AG04450 (cell line): ENCODE measurements around the gene UXT. TPM values are rescaled to one million over a fixed set of nuclear protein-coding genes. Genes with fewer than 3 reads are reported as not detected.
"Not testable (repeated sequence)": the region's sequence is repeated elsewhere in the genome, so short reads cannot be mapped to it uniquely, and the experiment has no call there.

ENCODE experiments used
- CTCF ChIA-PET: fragments of 300-600, 350-600 bp; formaldehyde crosslinking; extraction: SDS; loops from one replicate; lab custom pipeline; 2022; ENCODE audit warnings: antibody characterized with exemption, inconsistent platforms; lab: Charles Lee
- POLR2A ChIA-PET: fragments of 350-600 bp; formaldehyde crosslinking; extraction: SDS; loops from one replicate; lab custom pipeline; 2021; ENCODE audit warnings: antibody characterized with exemption, inconsistent platforms; lab: Yijun Ruan, JAX
- DNase-seq: peaks from one replicate; pipeline ENCODE4 v3.0.0-alpha.2; 2011; ENCODE audit warnings: low read depth, low spot score
- H3K27ac ChIP-seq: one replicate; pipeline ENCODE4 v1.5.1; 2012; ENCODE audit warnings: low read depth, low read length, control low read depth
- H3K27me3 ChIP-seq: one replicate; pipeline ENCODE4 v1.6.0; 2012; ENCODE audit warnings: low read length; ENCODE audit not compliant: control insufficient read depth, insufficient read depth
- H3K4me3 ChIP-seq: 2 replicates; pipeline ENCODE4 v1.5.1; 2011; ENCODE audit warnings: mild to moderate bottlenecking, low read depth, low read length, control low read depth
- H3K9me3 ChIP-seq: 2 replicates; pipeline ENCODE4 v1.5.1; 2012; ENCODE audit warnings: low read length; ENCODE audit not compliant: control insufficient read depth, insufficient read depth
- polyA plus RNA-seq: library from polyadenylated mRNA; depleted of rRNA; stranded (reverse); fragments of >200 nt; gene quantifications from 2 replicates; pipeline ENCODE4 v1.2.3, GENCODE V29; 2011
- TF ChIP-seq, protein P1 (sequence below): IDR thresholded peaks from 2 replicates; pipeline ENCODE4 v1.5.1; 2011; ENCODE audit warnings: low read depth, low read length, control low read depth, inconsistent platforms

Gene UXT
- polyA plus RNA-seq, 1 experiment = 96.1 TPM

DNA sequence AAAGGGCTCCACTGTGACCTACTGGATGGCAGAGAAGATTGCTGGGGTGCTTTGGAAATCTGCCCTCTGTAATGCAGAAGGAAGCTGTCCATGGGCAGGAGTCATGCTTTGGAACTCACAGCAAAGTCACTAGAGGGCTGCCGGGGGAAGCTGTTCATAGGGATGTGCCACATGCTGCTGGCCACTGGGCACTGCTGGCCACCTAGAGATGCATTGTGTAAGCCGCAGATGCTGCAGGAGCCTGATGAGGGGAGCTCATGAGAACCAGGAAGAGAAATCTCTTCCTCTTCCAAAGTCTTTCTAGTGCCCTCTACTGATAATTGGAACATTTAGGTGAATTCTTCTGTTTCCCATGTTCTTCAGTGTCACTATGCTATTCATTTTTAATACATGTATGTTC lies 31.2 kb upstream of the UXT start:
- no peak for DNase-seq
- no peak overlapping the region for H3K4me3 ChIP-seq
- no peaks in the 10 kb centered on the region for H3K9me3 ChIP-seq
- no peaks in the 10 kb centered on the region for H3K27me3 ChIP-seq
- TF ChIP-seq, protein P1, sequence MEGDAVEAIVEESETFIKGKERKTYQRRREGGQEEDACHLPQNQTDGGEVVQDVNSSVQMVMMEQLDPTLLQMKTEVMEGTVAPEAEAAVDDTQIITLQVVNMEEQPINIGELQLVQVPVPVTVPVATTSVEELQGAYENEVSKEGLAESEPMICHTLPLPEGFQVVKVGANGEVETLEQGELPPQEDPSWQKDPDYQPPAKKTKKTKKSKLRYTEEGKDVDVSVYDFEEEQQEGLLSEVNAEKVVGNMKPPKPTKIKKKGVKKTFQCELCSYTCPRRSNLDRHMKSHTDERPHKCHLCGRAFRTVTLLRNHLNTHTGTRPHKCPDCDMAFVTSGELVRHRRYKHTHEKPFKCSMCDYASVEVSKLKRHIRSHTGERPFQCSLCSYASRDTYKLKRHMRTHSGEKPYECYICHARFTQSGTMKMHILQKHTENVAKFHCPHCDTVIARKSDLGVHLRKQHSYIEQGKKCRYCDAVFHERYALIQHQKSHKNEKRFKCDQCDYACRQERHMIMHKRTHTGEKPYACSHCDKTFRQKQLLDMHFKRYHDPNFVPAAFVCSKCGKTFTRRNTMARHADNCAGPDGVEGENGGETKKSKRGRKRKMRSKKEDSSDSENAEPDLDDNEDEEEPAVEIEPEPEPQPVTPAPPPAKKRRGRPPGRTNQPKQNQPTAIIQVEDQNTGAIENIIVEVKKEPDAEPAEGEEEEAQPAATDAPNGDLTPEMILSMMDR = no peak
- POLR2A ChIA-PET = no interaction called here
- H3K27ac ChIP-seq = no peak overlapping the region
- CTCF ChIA-PET = no interaction called here

DNA sequence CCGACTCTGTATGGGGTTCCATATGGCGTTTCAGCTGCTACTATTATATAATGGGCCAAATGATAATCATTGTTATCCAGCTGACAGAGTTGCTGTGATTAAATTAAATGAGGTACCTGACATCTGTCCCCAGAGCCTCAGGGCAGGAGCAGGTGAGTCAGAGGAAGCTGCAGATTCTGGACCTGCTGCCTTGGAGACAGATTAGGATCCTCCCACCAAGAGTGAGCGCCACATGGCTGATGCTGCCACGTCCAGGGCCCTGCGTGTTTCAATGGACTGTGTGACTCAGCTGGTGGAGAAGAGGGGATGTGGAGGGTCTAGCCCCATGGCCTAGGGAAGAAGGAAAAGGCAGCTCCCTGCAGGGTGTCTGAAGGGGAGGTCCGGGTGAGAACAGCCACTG lies 28.3 kb upstream of the UXT start:
- Histone ChIP-seq H3K9me3 (no peaks in the 10 kb centered on the region), H3K27ac (no peak overlapping the region), H3K27me3 (no peaks in the 10 kb centered on the region), H3K4me3 (no peak overlapping the region)
- ChIA-PET CTCF (no interaction called here), POLR2A (no interaction called here)
- no peak for DNase-seq
- TF ChIP-seq, protein P1 = no peak

DNA sequence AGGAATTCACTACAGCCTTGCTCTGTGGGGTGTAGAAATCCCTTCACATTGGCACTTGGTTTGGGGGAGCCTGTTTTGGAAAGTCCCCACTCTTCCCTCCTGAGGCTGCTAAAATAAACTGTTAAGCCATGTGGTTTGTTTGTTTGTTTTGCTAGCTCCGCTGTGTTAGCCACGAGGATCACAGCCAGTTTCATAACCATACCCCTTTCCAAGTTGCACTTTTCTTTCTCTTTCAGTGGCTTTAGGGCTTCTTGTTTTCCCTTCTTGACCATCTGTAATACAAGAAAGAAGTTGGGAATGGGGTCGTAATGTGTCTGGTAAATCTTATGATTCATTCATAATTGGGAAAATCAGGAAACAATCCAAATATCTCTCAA lies 24.8 kb upstream of the UXT start:
- ChIA-PET POLR2A (no interaction called here), CTCF (no interaction called here)
- no peak for DNase-seq
- TF ChIP-seq, protein P1 = no peak
- Histone ChIP-seq H3K4me3 (no peak overlapping the region), H3K27me3 (no peaks in the 10 kb centered on the region), H3K9me3 (no peaks in the 10 kb centered on the region), H3K27ac (no peak overlapping the region)

DNA sequence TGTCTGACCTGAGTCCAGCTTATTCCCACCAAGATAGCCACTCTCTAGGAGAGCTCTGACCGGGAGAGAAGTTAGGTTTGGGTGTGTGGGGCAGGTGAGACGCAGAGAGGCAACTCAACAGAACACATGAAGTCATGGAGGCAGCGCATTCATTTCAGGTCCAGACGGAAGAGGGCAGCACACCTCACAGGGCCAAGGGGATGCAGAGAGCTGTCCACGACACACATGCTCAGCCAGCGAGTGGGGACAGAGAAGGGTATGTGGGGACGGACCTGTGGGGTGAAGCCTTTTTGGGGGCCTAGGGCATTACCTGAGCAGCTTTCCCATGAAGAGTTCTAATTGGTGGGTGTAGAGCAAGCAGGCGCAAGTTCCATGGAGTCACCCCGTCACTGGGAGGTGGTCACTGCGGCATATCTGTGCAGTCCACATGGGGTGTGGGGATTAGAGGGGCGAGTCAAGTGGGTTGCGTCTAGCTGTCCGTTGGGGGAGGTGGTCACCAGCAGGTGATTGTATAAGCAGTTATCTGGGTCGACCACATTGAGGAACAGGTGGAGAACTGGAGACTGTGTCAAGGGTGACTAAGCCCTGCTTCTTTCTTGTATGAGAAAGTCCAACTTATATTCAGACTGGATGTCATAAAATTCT lies 24.3 kb upstream of the UXT start:
- no peaks in the 10 kb centered on the region for H3K9me3 ChIP-seq
- H3K27me3 ChIP-seq = no peaks in the 10 kb centered on the region
- no peak overlapping the region for H3K27ac ChIP-seq
- POLR2A ChIA-PET = no interaction called here
- TF ChIP-seq, protein P1 = no peak
- no peak overlapping the region for H3K4me3 ChIP-seq
- CTCF ChIA-PET = no interaction called here
- DNase-seq = no peak

DNA sequence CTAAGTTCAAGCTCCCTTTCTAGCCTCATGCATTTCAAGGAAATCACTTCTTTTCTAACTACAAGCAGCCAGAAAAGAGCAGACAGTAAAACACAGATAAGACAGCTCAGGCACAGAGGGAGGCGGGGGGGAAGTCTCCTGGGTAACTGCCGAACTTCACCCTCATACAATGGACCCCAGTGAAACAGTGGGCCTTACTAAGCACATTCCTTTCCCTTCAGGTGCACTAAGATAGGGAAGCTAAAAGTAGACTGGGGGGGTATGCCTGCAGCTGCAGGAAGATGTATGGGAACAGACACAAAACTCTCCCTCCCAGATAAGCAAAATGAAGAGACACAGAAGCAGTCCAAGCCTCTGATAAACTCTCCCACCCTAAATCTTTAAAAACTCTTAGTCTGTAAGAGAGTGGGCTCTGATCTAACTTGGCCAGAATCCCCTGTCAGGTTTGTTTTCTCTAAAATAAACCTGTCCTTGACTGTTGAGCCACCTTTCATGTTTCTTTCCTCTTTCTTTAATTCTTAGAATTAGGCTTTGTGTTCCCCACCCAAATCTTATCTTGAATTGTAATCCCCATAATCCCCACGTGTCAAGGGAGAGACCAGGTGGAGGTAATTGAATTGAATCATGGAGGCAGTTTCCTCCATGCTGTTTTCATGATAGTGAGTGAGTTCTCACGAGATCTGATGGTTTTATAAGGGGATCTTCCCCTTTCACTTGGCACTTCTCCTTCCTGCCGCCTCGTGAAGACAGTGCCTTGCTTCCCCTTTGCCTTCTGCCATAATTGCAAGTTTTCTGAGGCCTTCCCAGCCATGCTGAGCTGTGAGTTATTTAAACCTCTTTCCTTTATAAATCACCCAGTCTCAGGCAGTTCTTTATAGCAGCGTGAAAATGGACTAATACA lies 17.2 kb upstream of the UXT start:
- DNase-seq, H3K4me3 ChIP-seq, H3K27ac ChIP-seq, POLR2A ChIA-PET, H3K9me3 ChIP-seq, CTCF ChIA-PET, H3K27me3 ChIP-seq: not testable (repeated sequence)
